SK-N-SH treated with all-trans-retinoic acid at 6 μM for 48 hours (cell line): ENCODE results near the gene FCER1G.

Source experiments
- ATAC-seq: fragments of 200-7000 bp; cut with Tn5 transposase; 3 replicates; pipeline ENCODE4 v1.9.1; 2020; ENCODE audit warnings: mild to moderate bottlenecking, moderate library complexity
- ARNTL ChIP-seq: fragments of 450-650 bp; formaldehyde crosslinking; IDR thresholded peaks from 2 replicates; pipeline ENCODE4 v1.5.0; 2020; ENCODE audit warnings: low read depth, mild to moderate bottlenecking, moderate library complexity, borderline replicate concordance
- BACH2 ChIP-seq: fragments of 250-450 bp; sonication (Bioruptor Pico); IDR thresholded peaks from 2 replicates; pipeline ENCODE4 v1.9.0; 2021; ENCODE audit warnings: mild to moderate bottlenecking, borderline replicate concordance
- CREB5 ChIP-seq: fragments of 250-450 bp; sonication (Bioruptor Pico); IDR thresholded peaks from 2 replicates; pipeline ENCODE4 v1.5.1; 2020; ENCODE audit warnings: low read depth, mild to moderate bottlenecking, moderate library complexity
- CSDC2 ChIP-seq: fragments of 250-450 bp; sonication (Bioruptor Pico); IDR thresholded peaks from 2 replicates; pipeline ENCODE4 v1.5.0; 2020; ENCODE audit warnings: mild to moderate bottlenecking, moderate library complexity
- CSRNP3 ChIP-seq: fragments of 250-450 bp; sonication (Bioruptor Pico); IDR thresholded peaks from 2 replicates; pipeline ENCODE4 v1.5.1; 2021; ENCODE audit warnings: mild to moderate bottlenecking, moderate library complexity
- ESRRG ChIP-seq: fragments of 250-450 bp; sonication (Bioruptor Pico); IDR thresholded peaks from 2 replicates; pipeline ENCODE4 v1.6.1; 2021; ENCODE audit warnings: mild to moderate bottlenecking
- GLIS3 ChIP-seq: fragments of 250-450 bp; sonication (Bioruptor Pico); IDR thresholded peaks from 2 replicates; pipeline ENCODE4 v1.5.0; 2020; ENCODE audit warnings: mild to moderate bottlenecking, moderate library complexity
- ISL1 ChIP-seq: fragments of 250-450 bp; sonication (Bioruptor Pico); IDR thresholded peaks from 2 replicates; pipeline ENCODE4 v2.1.2; 2022; ENCODE audit warnings: mild to moderate bottlenecking, moderate library complexity
- OSR1 ChIP-seq: fragments of 250-450 bp; sonication (Bioruptor Pico); IDR thresholded peaks from 2 replicates; pipeline ENCODE4 v1.8.0; 2022; ENCODE audit warnings: moderate library complexity, mild to moderate bottlenecking, inconsistent platforms
- PATZ1 ChIP-seq: fragments of 250-450 bp; sonication (Bioruptor Pico); IDR thresholded peaks from 2 replicates; pipeline ENCODE4 v1.8.0; 2020; ENCODE audit warnings: mild to moderate bottlenecking, moderate library complexity, borderline replicate concordance
- POU6F1 ChIP-seq: fragments of 250-450 bp; sonication (Bioruptor Pico); IDR thresholded peaks from 2 replicates; pipeline ENCODE4 v1.8.0; 2021; ENCODE audit warnings: low read depth, mild to moderate bottlenecking, moderate library complexity, borderline replicate concordance
- PPARA ChIP-seq: fragments of 250-450 bp; sonication (Bioruptor Pico); IDR thresholded peaks from 2 replicates; pipeline ENCODE4 v1.5.0; 2020; ENCODE audit warnings: mild to moderate bottlenecking, borderline replicate concordance
- RARB ChIP-seq: fragments of 250-450 bp; sonication (Bioruptor Pico); IDR thresholded peaks from 2 replicates; pipeline ENCODE4 v1.8.0; 2021; ENCODE audit warnings: mild to moderate bottlenecking, moderate library complexity
- SNAI2 ChIP-seq: fragments of 250-450 bp; sonication (Bioruptor Pico); IDR thresholded peaks from 2 replicates; pipeline ENCODE4 v1.5.0; 2020; ENCODE audit warnings: mild to moderate bottlenecking, moderate library complexity
- TCF4 ChIP-seq: fragments of 250-450 bp; sonication (Bioruptor Pico); IDR thresholded peaks from 2 replicates; pipeline ENCODE4 v1.8.0; 2021; ENCODE audit warnings: mild to moderate bottlenecking, moderate library complexity, borderline replicate concordance
- TOX ChIP-seq: fragments of 250-450 bp; sonication (Bioruptor Pico); IDR thresholded peaks from 2 replicates; pipeline ENCODE4 v1.8.0; 2021; ENCODE audit warnings: mild to moderate bottlenecking, moderate library complexity, borderline replicate concordance
- TSHZ2 ChIP-seq: fragments of 250-450 bp; sonication (Bioruptor Pico); IDR thresholded peaks from 2 replicates; pipeline ENCODE4 v1.5.0; 2020; ENCODE audit warnings: mild to moderate bottlenecking, moderate library complexity
- ZC3H10 ChIP-seq: fragments of 250-450 bp; sonication (Bioruptor Pico); IDR thresholded peaks from 2 replicates; pipeline ENCODE4 v1.5.1; 2021; ENCODE audit warnings: mild to moderate bottlenecking, moderate library complexity
- ZFP3 ChIP-seq: fragments of 250-450 bp; sonication (Bioruptor Pico); IDR thresholded peaks from 2 replicates; pipeline ENCODE4 v1.5.0; 2020; ENCODE audit warnings: mild to moderate bottlenecking, moderate library complexity
- ZFP30 ChIP-seq: fragments of 450-650 bp; formaldehyde crosslinking; IDR thresholded peaks from 2 replicates; pipeline ENCODE4 v1.5.0; 2022; ENCODE audit warnings: mild to moderate bottlenecking, moderate library complexity
- ZNF565 ChIP-seq: fragments of 450-650 bp; formaldehyde crosslinking; conservative IDR thresholded peaks from 2 replicates; pipeline ENCODE4 v1.5.0; 2020; ENCODE audit warnings: low read depth, mild to moderate bottlenecking, moderate library complexity
- ZNF70 ChIP-seq: fragments of 450-650 bp; formaldehyde crosslinking; IDR thresholded peaks from 2 replicates; pipeline ENCODE4 v1.5.0; 2020; ENCODE audit warnings: mild to moderate bottlenecking, moderate library complexity
- ZNF8 ChIP-seq: fragments of 450-650 bp; formaldehyde crosslinking; IDR thresholded peaks from 2 replicates; pipeline ENCODE4 v1.5.0; 2020; ENCODE audit warnings: mild to moderate bottlenecking, moderate library complexity

Gene FCER1G

GRCh38 chr1:161180639-161181038, 34.5 kb upstream of the FCER1G start:
- ATAC-seq, result no peak
- TF ChIP-seq OSR1 (CRISPR knock-in tag) (no peak), PATZ1 (CRISPR knock-in tag) (no peak), ZNF8 (CRISPR knock-in tag) (no peak)

- TF ChIP-seq ZC3H10 (no peak), ZNF8 (CRISPR knock-in tag) (no peak), SNAI2 (CRISPR knock-in tag) (no peak), TOX (no peak), ISL1 (no peak), GLIS3 (CRISPR knock-in tag) (no peak), POU6F1 (CRISPR knock-in tag) (no peak), OSR1 (CRISPR knock-in tag) (no peak), PPARA (CRISPR knock-in tag) (no peak), ZNF565 (CRISPR knock-in tag) (no peak), RARB (no peak), ZFP3 (CRISPR knock-in tag) (no peak), ESRRG (no peak), TCF4 (CRISPR knock-in tag) (no peak), ZNF70 (CRISPR knock-in tag) (no peak), ZFP30 (CRISPR knock-in tag) (no peak), TSHZ2 (CRISPR knock-in tag) (no peak)
- ATAC-seq, result no peak
Measured at GRCh38 chr1:161182214-161182613, 32.9 kb upstream of the FCER1G start.

- ATAC-seq, result peak; percentile 80
- no peak for TF ChIP-seq ISL1
- no peak for TF ChIP-seq TCF4 (CRISPR knock-in tag)
- TF ChIP-seq BACH2 (CRISPR knock-in tag), result no peak
- TF ChIP-seq CSRNP3 (CRISPR knock-in tag), result no peak
- TF ChIP-seq ESRRG, result no peak
- no peak for TF ChIP-seq OSR1 (CRISPR knock-in tag)
- no peak for TF ChIP-seq RARB
- TF ChIP-seq SNAI2 (CRISPR knock-in tag), result no peak
- no peak for TF ChIP-seq ZNF565 (CRISPR knock-in tag)
Measured at GRCh38 chr1:161185282-161185682, 29.8 kb upstream of the FCER1G start.

GRCh38 chr1:161185732-161186311, 29.3 kb upstream of the FCER1G start:
- TF ChIP-seq ZC3H10, result no peak
- no peak for TF ChIP-seq ZFP30 (CRISPR knock-in tag)
- TF ChIP-seq ISL1, result no peak
- TF ChIP-seq PATZ1 (CRISPR knock-in tag), result no peak
- TF ChIP-seq ZNF70 (CRISPR knock-in tag), result no peak
- no peak for TF ChIP-seq TOX
- TF ChIP-seq CSDC2, result no peak
- TF ChIP-seq SNAI2 (CRISPR knock-in tag), result no peak
- no peak for TF ChIP-seq ARNTL (CRISPR knock-in tag)
- no peak for TF ChIP-seq GLIS3 (CRISPR knock-in tag)
- no peak for TF ChIP-seq CREB5 (CRISPR knock-in tag)
- no peak for ATAC-seq
